T-cell (primary cell): ENCODE results near the gene SRPX2. TPM values are rescaled to one million over a fixed set of nuclear protein-coding genes. Genes with fewer than 3 reads are reported as not detected.
A peak's percentile ranks its signal among the peaks of the same experiment; 100 is the strongest.

ENCODE experiments used
- ATAC-seq, 4 experiments: fragments of 200-7000 bp in 3 of 4; fragments of 150-1000 bp in 1 of 4; cut with Tn5 transposase; replicated peaks in 1 of 4; 1 replicate in 3 of 4; 2 replicates in 1 of 4; pipeline ENCODE4 v1.10.0; 2021; ENCODE audit warnings: moderate library complexity in 3 of 4, mild to moderate bottlenecking in 2 of 4, moderate number of reproducible peaks in 1 of 4
- CTCF ChIA-PET, 2 donors: fragments of 300-600 bp; sonication (Branson Sonifier 250); formaldehyde crosslinking; loops; one replicate each; lab custom pipeline; 2022; ENCODE audit warnings: antibody characterized with exemption in 2 of 2; lab: Charles Lee
- POLR2A ChIA-PET, 2 donors: fragments of 300-600 bp; sonication (Branson Sonifier 250); formaldehyde crosslinking; loops; one replicate each; lab custom pipeline; 2022; ENCODE audit warnings: antibody characterized with exemption in 2 of 2; lab: Charles Lee
- DNase-seq, 35 experiments: peaks; one replicate each; pipeline versions ENCODE4 v3.0.0 to v3.0.0-alpha.2; 2013 to 2023
- H3K27ac ChIP-seq: one replicate; pipeline ENCODE4 v1.5.1; 2013; ENCODE audit warnings: low read length
- H3K27me3 ChIP-seq, 2 experiments: replicated peaks in 1 of 2; 1 replicate in 1 of 2; 2 replicates in 1 of 2; pipeline versions ENCODE4 v1.6.1 to v1.7.0; 2013; ENCODE audit warnings: low read length in 1 of 2, mixed read lengths in 1 of 2; ENCODE audit not compliant: control insufficient read depth in 2 of 2, insufficient read depth in 2 of 2; ENCODE audit errors: extremely low read depth in 1 of 2
- H3K36me3 ChIP-seq, 2 donors: 1 replicate in 1 of 2; 2 replicates in 1 of 2; pipeline versions ENCODE4 v1.6.1 to v1.7.0; 2013; ENCODE audit warnings: low read length in 1 of 2; ENCODE audit not compliant: control insufficient read depth in 2 of 2, insufficient read depth in 1 of 2; ENCODE audit errors: extremely low read depth in 1 of 2
- H3K4me1 ChIP-seq, 2 experiments: 1 replicate in 1 of 2; 2 replicates in 1 of 2; pipeline versions ENCODE4 v1.6.1 to v1.7.0; 2013; ENCODE audit warnings: low read length in 2 of 2, mixed read lengths in 1 of 2; ENCODE audit not compliant: insufficient read depth in 2 of 2, control insufficient read depth in 1 of 2; ENCODE audit errors: extremely low read depth in 1 of 2
- H3K4me3 ChIP-seq, 2 donors: 1 replicate in 1 of 2; 2 replicates in 1 of 2; pipeline versions ENCODE4 v1.5.1 to v1.7.0; 2013; ENCODE audit warnings: mild to moderate bottlenecking in 2 of 2, low read length in 1 of 2, moderate library complexity in 1 of 2; ENCODE audit not compliant: control insufficient read depth in 1 of 2; ENCODE audit errors: extremely low read depth in 1 of 2
- H3K9me3 ChIP-seq: 2 replicates; pipeline ENCODE4 v1.7.0; 2013
- H3K27ac Mint-ChIP-seq, 2 donors: one replicate each; pipeline ENCODE4 v1.8.0; 2020 to 2021; ENCODE audit warnings: mild to moderate bottlenecking in 2 of 2, mixed read lengths in 2 of 2
- H3K27me3 Mint-ChIP-seq, 2 donors: one replicate each; pipeline ENCODE4 v1.8.0; 2021 to 2022; ENCODE audit warnings: mixed read lengths in 2 of 2
- H3K36me3 Mint-ChIP-seq: one replicate; pipeline ENCODE4 v1.8.0; 2021; ENCODE audit warnings: mixed read lengths
- H3K4me1 Mint-ChIP-seq, 3 donors: one replicate each; pipeline ENCODE4 v1.8.0; 2020 to 2022; ENCODE audit warnings: mixed read lengths in 3 of 3, mild to moderate bottlenecking in 1 of 3
- H3K4me3 Mint-ChIP-seq, 3 donors: one replicate each; pipeline ENCODE4 v1.8.0; 2020 to 2022; ENCODE audit warnings: mild to moderate bottlenecking in 3 of 3, mixed read lengths in 3 of 3, moderate library complexity in 3 of 3
- H3K9me3 Mint-ChIP-seq, 3 donors: one replicate each; pipeline ENCODE4 v1.8.0; 2020 to 2022; ENCODE audit warnings: mixed read lengths in 3 of 3
- WGBS: methylation state at CpG from one replicate; pipeline ENCODE4 v1.1.5; 2013; ENCODE audit warnings: missing lambda C conversion rate; ENCODE audit not compliant: insufficient coverage; 5-methylcytosine and 5-hydroxymethylcytosine counted together
- total RNA-seq, 35 experiments: library from RNA in 6 of 35; stranded (reverse) in 6 of 35; fragments of 120-200 nt in 1 of 35; gene quantifications; one replicate each; pipeline versions ENCODE4 v1.2.1 to v1.2.4 and lab custom pipeline; 2013 to 2026

The SRPX2 gene
- total RNA-seq, 5 donors from 2014 or later (not counting 1 experiment from before 2014, with no cell fraction given), result 0.18 TPM; not detected in 4

GRCh38 chrX:100609591-100609990 is 34.4 kb upstream of the SRPX2 start:
- no peaks in the 10 kb centered on the region for H3K9me3 Mint-ChIP-seq
- Histone ChIP-seq H3K27me3 (no peaks in the 10 kb centered on the region), H3K9me3 (no peaks in the 10 kb centered on the region), H3K27ac (no peak overlapping the region), H3K36me3 (no peaks in the 10 kb centered on the region), H3K4me1 (no peaks in the 10 kb centered on the region), H3K4me3 (no peak overlapping the region)
- H3K27me3 Mint-ChIP-seq, result peaks cover 3 to 45% of the 10 kb centered on the region in 2 donors
- ATAC-seq (no peak), DNase-seq (no peak)
- H3K27ac Mint-ChIP-seq, result no peak overlapping the region
- H3K4me3 Mint-ChIP-seq, result no peak overlapping the region
- POLR2A ChIA-PET, result no interaction called here
- H3K36me3 Mint-ChIP-seq, result no peaks in the 10 kb centered on the region
- WGBS, result no CpG with 5 or more reads among the region's 1 CpG
- CTCF ChIA-PET, result interaction anchor here in 1 of 2 donors (0.7 kb wide), 1 partner anchor 28 kb away, joined by 3 read pairs; no protein-coding TSS in a partner anchor
- H3K4me1 Mint-ChIP-seq, result peaks cover 0 to 10% (median 8%) of the 10 kb centered on the region in 3 donors

- Histone ChIP-seq H3K9me3 (no peaks in the 10 kb centered on the region), H3K27me3 (no peaks in the 10 kb centered on the region), H3K4me1 (no peaks in the 10 kb centered on the region), H3K27ac (no peak overlapping the region), H3K36me3 (no peaks in the 10 kb centered on the region), H3K4me3 (no peak overlapping the region)
- no peaks in the 10 kb centered on the region for H3K9me3 Mint-ChIP-seq
- ChIA-PET POLR2A (no interaction called here), CTCF (no interaction called here)
- WGBS, result no CpG with 5 or more reads among the region's 5 CpGs
- H3K27ac Mint-ChIP-seq, result no peak overlapping the region
- H3K27me3 Mint-ChIP-seq, result peaks cover 3 to 46% of the 10 kb centered on the region in 2 donors
- H3K36me3 Mint-ChIP-seq, result no peaks in the 10 kb centered on the region
- no peak for DNase-seq
- H3K4me1 Mint-ChIP-seq, result peaks cover 0 to 3% (median 2%) of the 10 kb centered on the region in 3 donors
- ATAC-seq, result no peak
- no peak overlapping the region for H3K4me3 Mint-ChIP-seq
Measured at GRCh38 chrX:100611951-100612350, 32.0 kb upstream of the SRPX2 start.

GRCh38 chrX:100615005-100615404 is 29.0 kb upstream of the SRPX2 start:
- no peaks in the 10 kb centered on the region for H3K4me1 Mint-ChIP-seq
- Histone ChIP-seq H3K4me1 (no peaks in the 10 kb centered on the region), H3K4me3 (no peak overlapping the region), H3K9me3 (no peaks in the 10 kb centered on the region), H3K36me3 (no peaks in the 10 kb centered on the region), H3K27me3 (no peaks in the 10 kb centered on the region), H3K27ac (no peak overlapping the region)
- CTCF ChIA-PET, result interaction anchor here (0.6 to 1.3 kb wide), 2 partner anchors 12 to 40 kb away, joined by 3 read pairs; no protein-coding TSS in a partner anchor
- H3K36me3 Mint-ChIP-seq, result no peaks in the 10 kb centered on the region
- H3K27me3 Mint-ChIP-seq, result peaks cover 8 to 48% of the 10 kb centered on the region in 2 donors
- no peak overlapping the region for H3K4me3 Mint-ChIP-seq
- peak in 1 of 35 experiments; percentile 18 for DNase-seq
- peak in 1 of 4 experiments; percentile 63 for ATAC-seq
- POLR2A ChIA-PET, result no interaction called here
- no peaks in the 10 kb centered on the region for H3K9me3 Mint-ChIP-seq
- WGBS, result no CpG with 5 or more reads among the region's 3 CpGs
- no peak overlapping the region for H3K27ac Mint-ChIP-seq

GRCh38 chrX:100623001-100623400 is 21.0 kb upstream of the SRPX2 start:
- Mint-ChIP-seq H3K4me1 (peaks cover 10 to 13% (median 11%) of the 10 kb centered on the region in 3 donors), H3K27me3 (peaks cover 0 to 9% of the 10 kb centered on the region in 2 donors), H3K27ac (no peak overlapping the region), H3K36me3 (no peaks in the 10 kb centered on the region), H3K4me3 (no peak overlapping the region), H3K9me3 (no peaks in the 10 kb centered on the region)
- DNase-seq, result no peak
- 88% methylated on average over 3 of the region's 4 CpGs for WGBS
- no peak for ATAC-seq
- no peaks in the 10 kb centered on the region for H3K9me3 ChIP-seq
- CTCF ChIA-PET, result no interaction called here
- POLR2A ChIA-PET, result no interaction called here
- no peak overlapping the region for H3K4me3 ChIP-seq
- no peaks in the 10 kb centered on the region for H3K4me1 ChIP-seq
- no peaks in the 10 kb centered on the region for H3K27me3 ChIP-seq
- no peak overlapping the region for H3K27ac ChIP-seq
- H3K36me3 ChIP-seq, result no peaks in the 10 kb centered on the region

- Histone ChIP-seq H3K4me1 (no peaks in the 10 kb centered on the region), H3K4me3 (no peak overlapping the region), H3K9me3 (no peaks in the 10 kb centered on the region), H3K27me3 (peaks cover 0 to 2% of the 10 kb centered on the region in 2 experiments), H3K27ac (no peak overlapping the region), H3K36me3 (no peaks in the 10 kb centered on the region)
- peaks cover 0 to 27% of the 10 kb centered on the region in 2 donors for H3K27me3 Mint-ChIP-seq
- ATAC-seq (no peak), DNase-seq (no peak)
- POLR2A ChIA-PET, result interaction anchor here in 1 of 2 donors (0.6 kb wide), 1 partner anchor 550 kb away, joined by 3 read pairs; no protein-coding TSS in a partner anchor
- no peaks in the 10 kb centered on the region for H3K9me3 Mint-ChIP-seq
- H3K4me1 Mint-ChIP-seq, result peaks cover 10 to 13% (median 11%) of the 10 kb centered on the region in 3 donors
- no peak overlapping the region for H3K27ac Mint-ChIP-seq
- WGBS, result no CpG with 5 or more reads among the region's 5 CpGs
- H3K36me3 Mint-ChIP-seq, result no peaks in the 10 kb centered on the region
- H3K4me3 Mint-ChIP-seq, result no peak overlapping the region
- CTCF ChIA-PET, result no interaction called here
Measured at GRCh38 chrX:100625985-100626491, 18.0 kb upstream of the SRPX2 start.

GRCh38 chrX:100635040-100635439 is 9.0 kb upstream of the SRPX2 start:
- no peaks in the 10 kb centered on the region for H3K36me3 Mint-ChIP-seq
- CTCF ChIA-PET, result no interaction called here
- peaks cover 10 to 22% (median 12%) of the 10 kb centered on the region in 3 donors for H3K4me1 Mint-ChIP-seq
- Histone ChIP-seq H3K36me3 (no peaks in the 10 kb centered on the region), H3K9me3 (no peaks in the 10 kb centered on the region), H3K4me3 (no peak overlapping the region), H3K4me1 (peaks cover 0 to 3% of the 10 kb centered on the region in 2 experiments), H3K27ac (no peak overlapping the region), H3K27me3 (peaks cover 7% of the 10 kb centered on the region in 2 experiments)
- no peak overlapping the region for H3K27ac Mint-ChIP-seq
- peak overlapping the region in 1 of 3 donors; percentile 86 for H3K4me3 Mint-ChIP-seq
- ATAC-seq (no peak), DNase-seq (no peak)
- peaks cover 13 to 27% of the 10 kb centered on the region in 2 donors for H3K27me3 Mint-ChIP-seq
- POLR2A ChIA-PET, result no interaction called here
- H3K9me3 Mint-ChIP-seq, result no peaks in the 10 kb centered on the region
- WGBS, result no CpG with 5 or more reads among the region's 5 CpGs
